K562 (cell line): ENCODE data around the gene REEP3. TPM values are rescaled to one million over a fixed set of nuclear protein-coding genes. Genes with fewer than 3 reads are reported as not detected.

Source experiments
- ATF7 ChIP-seq: fragments of 450-650 bp; IDR thresholded peaks from 2 replicates; pipeline ENCODE4 v1.7.1; 2014; ENCODE audit warnings: mild to moderate bottlenecking, moderate library complexity
- CCAR2 ChIP-seq: fragments of 200-400 bp; formaldehyde crosslinking; IDR thresholded peaks from 2 replicates; pipeline ENCODE4 v1.6.1; 2017; ENCODE audit warnings: mild to moderate bottlenecking, low read depth, low read length
- CHD1 ChIP-seq: fragments of 200-600 bp; sonication (generic); IDR thresholded peaks from one replicate; pipeline ENCODE4 v1.6.1; 2012; ENCODE audit warnings: mild to moderate bottlenecking, moderate library complexity, low read length, inconsistent platforms
- E2F4 ChIP-seq: sonication (generic); formaldehyde crosslinking; IDR thresholded peaks from 2 replicates; pipeline ENCODE4 v1.8.0; 2022; ENCODE audit warnings: mild to moderate bottlenecking, low read depth, missing genetic modification reagents
- ETV6 ChIP-seq, 3 experiments: fragments of 150-350 bp in 1 of 3; sonication (generic) in 1 of 3; formaldehyde crosslinking in 1 of 3; IDR thresholded peaks; 2 replicates each; pipeline versions ENCODE4 v1.6.1 to v1.8.0; 2014 to 2022; ENCODE audit warnings: borderline replicate concordance in 2 of 3, low read depth in 2 of 3, antibody characterized with exemption in 1 of 3, low read length in 1 of 3, mild to moderate bottlenecking in 1 of 3, missing genetic modification reagents in 1 of 3
- EWSR1 ChIP-seq: fragments of 450-650 bp; IDR thresholded peaks from 2 replicates; pipeline ENCODE4 v1.6.1; 2018; ENCODE audit warnings: borderline replicate concordance, mild to moderate bottlenecking, low read depth, moderate library complexity; ENCODE audit not compliant: partially characterized antibody
- HBP1 ChIP-seq: fragments of 450-650 bp; formaldehyde crosslinking; IDR thresholded peaks from 2 replicates; pipeline ENCODE4 v1.4.0; 2022; ENCODE audit warnings: missing genetic modification characterization
- MCM2 ChIP-seq: fragments of 450-650 bp; IDR thresholded peaks from 2 replicates; pipeline ENCODE4 v1.6.1; 2017; ENCODE audit warnings: low read depth, mild to moderate bottlenecking
- MEF2A ChIP-seq: IDR thresholded peaks from 2 replicates; pipeline ENCODE4 v1.6.1; 2011; ENCODE audit warnings: low read depth, mild to moderate bottlenecking, low read length, moderate library complexity; ENCODE audit not compliant: control insufficient read depth
- RBM34 ChIP-seq: fragments of 200-400 bp; formaldehyde crosslinking; IDR thresholded peaks from 2 replicates; pipeline ENCODE4 v1.6.1; 2018; ENCODE audit warnings: low read length, borderline replicate concordance; ENCODE audit not compliant: insufficient read depth
- RBM39 ChIP-seq: fragments of 200-400 bp; formaldehyde crosslinking; optimal IDR thresholded peaks from 2 replicates; pipeline ENCODE3; 2018; ENCODE audit warnings: low read depth, low read length
- RNF219 ChIP-seq: fragments of 250-450 bp; sonication (Bioruptor Pico); IDR thresholded peaks from 2 replicates; pipeline ENCODE4 v1.5.0; 2022; ENCODE audit warnings: mild to moderate bottlenecking
- SMAD4 ChIP-seq: fragments of 250-450 bp; sonication (Bioruptor Pico); conservative IDR thresholded peaks from 2 replicates; pipeline ENCODE4 v1.8.0; 2021; ENCODE audit warnings: inconsistent platforms, mild to moderate bottlenecking, moderate library complexity
- SNAPC5 ChIP-seq: fragments of 250-450 bp; sonication (Bioruptor Pico); IDR thresholded peaks from 2 replicates; pipeline ENCODE4 v1.8.0; 2021; ENCODE audit warnings: moderate library complexity, mild to moderate bottlenecking, inconsistent platforms
- STAT5B ChIP-seq: fragments of 250-450 bp; sonication (Bioruptor Pico); IDR thresholded peaks from 2 replicates; pipeline ENCODE4 v1.8.0; 2021; ENCODE audit warnings: mild to moderate bottlenecking, inconsistent platforms
- YBX1 ChIP-seq: fragments of 450-650 bp; IDR thresholded peaks from 2 replicates; pipeline ENCODE4 v1.7.1; 2016; ENCODE audit warnings: mild to moderate bottlenecking
- ZBTB8A ChIP-seq: fragments of 450-650 bp; IDR thresholded peaks from 2 replicates; pipeline ENCODE4 v1.6.1; 2018; ENCODE audit warnings: mild to moderate bottlenecking, moderate library complexity; ENCODE audit not compliant: partially characterized antibody
- ZKSCAN1 ChIP-seq: fragments of 150-350 bp; IDR thresholded peaks from 2 replicates; pipeline ENCODE4 v1.6.1; 2016; ENCODE audit warnings: low read depth, low read length
- ZNF140 ChIP-seq: fragments of 250-450 bp; sonication (Bioruptor Pico); IDR thresholded peaks from 2 replicates; pipeline ENCODE4 v1.8.0; 2021; ENCODE audit warnings: moderate library complexity, mild to moderate bottlenecking, inconsistent platforms
- ZNF263 ChIP-seq: sonication (generic); formaldehyde crosslinking; IDR thresholded peaks from 2 replicates; pipeline ENCODE4 v1.8.0; 2022; ENCODE audit warnings: mild to moderate bottlenecking, missing genetic modification reagents, borderline replicate concordance
- ZNF395 ChIP-seq: fragments of 200-800 bp; sonication (Bioruptor generic); IDR thresholded peaks from 2 replicates; pipeline ENCODE4 v1.6.1; 2017; ENCODE audit warnings: missing genetic modification characterization, missing compliant biosample characterization
- ZNF668 ChIP-seq: fragments of 250-450 bp; sonication (Bioruptor Pico); IDR thresholded peaks from 2 replicates; pipeline ENCODE4 v1.8.0; 2022; ENCODE audit warnings: mild to moderate bottlenecking, inconsistent platforms
- polyA plus RNA-seq, 8 experiments: library from polyadenylated mRNA; depleted of rRNA in 4 of 8; stranded (reverse) in 5 of 8; unstranded in 3 of 8; fragments of >200 nt; fragmentation: Nextera tagmentation in 2 of 8; fragmentation: Illumina TruSeq in 1 of 8; extraction: Ambion mirVana in 2 of 8; extraction: Trizol in 1 of 8; gene quantifications; 2 replicates each; pipeline versions ENCODE4 v1.2.1 to v1.2.3, GENCODE V29; 2011 to 2014; ENCODE audit warnings: inconsistent platforms in 1 of 8, missing spikeins in 1 of 8
- total RNA-seq, 7 experiments: library from RNA; depleted of rRNA in 6 of 7; stranded (reverse); fragments of >200 nt in 6 of 7; fragmentation: Illumina TruSeq in 2 of 7; extraction: Trizol in 2 of 7; gene quantifications; 2 replicates each; pipeline versions ENCODE4 v1.2.1 to v1.2.3, GENCODE V29; 2011 to 2021; ENCODE audit warnings: low replicate concordance in 1 of 7

The REEP3 gene
- total and polyA plus RNA-seq, 9 of the 15 experiments (the other 6 are each of a cell fraction or from before 2014, with no cell fraction given), result 3.4 to 13.4 (median 9.2) TPM

- no peak for TF ChIP-seq ETV6 (IDR thresholded peaks at IDR 0.05; ENCODE audit: borderline replicate concordance in 1 of 2, low read depth in 2 of 2, low read length in 1 of 2)
- TF ChIP-seq ETV6 (CRISPR knock-in tag; IDR thresholded peaks at IDR 0.05; ENCODE audit: borderline replicate concordance), result no peak
- TF ChIP-seq CCAR2, result no peak
- no peak for TF ChIP-seq ZKSCAN1
- TF ChIP-seq STAT5B (CRISPR knock-in tag), result no peak
- TF ChIP-seq MCM2, result no peak
- no peak for TF ChIP-seq ZBTB8A
- peak; percentile 24 for TF ChIP-seq RBM39
- TF ChIP-seq RNF219 (CRISPR knock-in tag), result no peak
- no peak for TF ChIP-seq E2F4 (CRISPR knock-in tag)
- no peak for TF ChIP-seq CHD1
- TF ChIP-seq ZNF140 (CRISPR knock-in tag), result no peak
- TF ChIP-seq SMAD4 (CRISPR knock-in tag), result no peak
- no peak for TF ChIP-seq HBP1
- TF ChIP-seq YBX1, result no peak
- no peak for TF ChIP-seq ZNF668 (CRISPR knock-in tag)
- TF ChIP-seq ZNF395 (CRISPR knock-in tag), result no peak
- TF ChIP-seq ZNF263 (CRISPR knock-in tag), result no peak
- peak; percentile 72 for TF ChIP-seq ATF7
- no peak for TF ChIP-seq RBM34
- TF ChIP-seq MEF2A, result peak; percentile 89
- no peak for TF ChIP-seq SNAPC5
- no peak for TF ChIP-seq EWSR1
These were observed 108.3 kb downstream of the REEP3 start (continued) for GRCh38 chr10:63629363-63630084.
